GM04504 (cell line): ENCODE results near the gene PMM2.

ENCODE experiments used
- DNase-seq: peaks from one replicate; pipeline ENCODE4 v3.0.0-alpha.2; 2012; ENCODE audit warnings: low read depth

The PMM2 gene

DNA sequence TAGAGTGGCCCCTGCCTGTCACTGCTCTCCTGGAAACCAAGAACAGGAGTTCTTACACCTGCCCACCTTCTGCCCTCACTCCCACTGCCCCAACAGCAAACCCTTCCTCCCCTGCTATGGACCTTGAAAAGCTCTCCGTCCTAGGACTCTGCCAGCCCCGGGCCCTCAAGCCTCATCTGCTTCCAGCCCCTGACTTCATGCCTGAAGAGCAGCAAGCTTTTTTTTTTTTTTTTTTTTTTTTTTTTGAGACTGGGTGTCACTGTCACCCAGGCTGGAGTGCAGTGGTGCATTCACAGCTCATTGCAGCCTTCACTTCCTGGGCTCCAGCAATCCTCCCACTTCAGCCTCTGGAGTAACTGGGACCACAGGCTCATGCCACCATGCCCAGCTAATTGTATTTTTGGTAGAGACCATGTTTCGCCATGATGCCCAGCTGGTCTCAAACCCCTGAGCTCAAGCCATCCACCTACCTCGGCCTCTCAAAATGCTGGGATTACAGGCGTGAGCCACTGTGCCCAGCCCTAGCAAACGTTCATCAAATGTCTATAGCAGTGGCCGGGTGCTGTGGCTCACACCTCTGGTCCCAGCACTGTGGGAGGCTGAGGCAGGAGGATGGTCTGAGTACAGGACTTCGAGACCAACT, 54.2 kb downstream of the PMM2 start:
- DNase-seq, result no peak

DNA sequence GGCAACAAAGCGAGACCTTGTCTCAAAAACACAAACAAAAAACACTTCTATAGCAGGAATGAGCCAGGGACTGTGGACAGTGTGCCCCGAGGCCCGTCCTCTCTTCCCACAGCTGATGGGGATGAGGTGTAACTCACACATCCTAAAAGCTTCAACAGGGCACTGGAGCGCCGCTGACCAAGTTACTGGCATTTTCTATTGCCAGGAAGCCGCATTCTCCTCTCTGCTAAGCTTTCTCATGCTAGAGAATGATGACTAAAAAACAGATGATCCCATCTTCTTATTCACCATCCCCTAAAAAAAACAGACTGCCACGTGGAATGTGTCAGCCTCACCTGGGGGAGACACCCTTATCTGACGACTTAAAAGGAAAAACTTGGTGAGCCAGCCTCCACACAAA, 54.9 kb downstream of the PMM2 start:
- no peak for DNase-seq

DNA sequence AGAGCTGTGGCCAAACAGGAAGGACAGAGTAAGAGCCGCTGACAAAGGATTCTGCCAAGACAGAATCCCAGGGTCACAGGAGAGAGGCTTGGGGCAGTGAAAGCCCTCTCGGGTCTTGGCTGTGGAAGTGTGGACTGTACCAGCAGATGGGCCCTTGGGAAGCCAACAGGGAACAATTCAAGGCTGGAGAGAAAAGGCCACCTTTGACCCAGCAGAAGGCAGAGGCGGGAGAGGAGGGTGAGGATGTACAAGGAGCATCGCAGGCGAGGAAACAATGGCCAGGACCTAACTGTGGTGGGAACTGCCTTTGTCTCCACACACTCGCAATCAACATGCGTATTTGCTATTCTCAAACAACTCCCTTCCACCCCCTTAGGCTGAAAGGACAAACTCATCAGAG, 55.5 kb downstream of the PMM2 start:
- DNase-seq, result no peak

DNA sequence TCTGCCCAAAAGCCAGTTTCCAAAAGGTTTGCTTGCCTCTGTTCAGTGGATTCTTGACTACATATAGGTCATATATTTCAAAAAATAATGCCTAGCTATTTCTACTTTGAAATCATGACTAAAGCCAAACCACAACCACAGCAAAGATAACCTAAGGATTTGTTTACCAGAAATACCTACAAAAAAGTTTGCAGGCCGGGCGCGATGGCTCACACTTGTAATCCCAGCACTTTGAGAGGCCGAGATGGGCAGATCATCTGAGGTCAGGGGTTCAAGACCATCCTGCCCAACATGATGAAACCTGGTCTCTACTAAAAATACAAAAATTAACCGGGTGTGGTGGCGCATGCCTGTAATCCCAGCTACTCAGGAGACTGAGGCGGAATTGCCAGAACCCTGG, 56.0 kb downstream of the PMM2 start:
- DNase-seq, result no peak

DNA sequence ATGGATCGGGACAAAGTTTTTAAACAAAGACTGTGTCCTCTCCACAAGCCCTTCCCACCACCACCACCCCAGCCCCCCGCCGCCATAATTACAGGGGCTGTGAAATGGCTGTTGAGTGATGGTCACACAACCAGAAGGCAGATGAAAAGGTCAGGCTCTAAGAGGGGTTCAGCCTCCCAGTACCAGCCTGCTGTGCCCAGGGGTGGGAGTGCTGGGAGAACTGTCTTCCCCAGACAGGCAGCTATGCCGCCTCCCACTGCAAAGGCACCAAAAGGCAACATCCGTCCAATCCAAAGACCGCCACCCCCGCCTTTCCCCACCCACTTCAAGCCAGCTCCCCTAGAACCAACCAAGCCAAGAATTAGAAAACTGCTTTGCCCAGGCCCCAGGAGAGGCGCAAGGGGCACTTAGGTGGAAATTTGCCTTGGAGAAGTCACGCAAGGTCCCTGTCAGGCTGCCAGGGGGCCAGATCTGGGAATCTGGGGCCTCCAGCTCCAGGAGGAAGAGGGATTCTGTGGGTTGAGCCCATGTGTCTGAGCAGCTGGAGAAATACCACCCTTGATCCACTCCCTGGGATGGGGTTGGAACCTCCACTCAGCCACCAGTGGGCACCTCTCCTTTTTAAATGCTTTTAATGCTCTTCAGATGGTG, 56.8 kb downstream of the PMM2 start:
- no peak for DNase-seq

DNA sequence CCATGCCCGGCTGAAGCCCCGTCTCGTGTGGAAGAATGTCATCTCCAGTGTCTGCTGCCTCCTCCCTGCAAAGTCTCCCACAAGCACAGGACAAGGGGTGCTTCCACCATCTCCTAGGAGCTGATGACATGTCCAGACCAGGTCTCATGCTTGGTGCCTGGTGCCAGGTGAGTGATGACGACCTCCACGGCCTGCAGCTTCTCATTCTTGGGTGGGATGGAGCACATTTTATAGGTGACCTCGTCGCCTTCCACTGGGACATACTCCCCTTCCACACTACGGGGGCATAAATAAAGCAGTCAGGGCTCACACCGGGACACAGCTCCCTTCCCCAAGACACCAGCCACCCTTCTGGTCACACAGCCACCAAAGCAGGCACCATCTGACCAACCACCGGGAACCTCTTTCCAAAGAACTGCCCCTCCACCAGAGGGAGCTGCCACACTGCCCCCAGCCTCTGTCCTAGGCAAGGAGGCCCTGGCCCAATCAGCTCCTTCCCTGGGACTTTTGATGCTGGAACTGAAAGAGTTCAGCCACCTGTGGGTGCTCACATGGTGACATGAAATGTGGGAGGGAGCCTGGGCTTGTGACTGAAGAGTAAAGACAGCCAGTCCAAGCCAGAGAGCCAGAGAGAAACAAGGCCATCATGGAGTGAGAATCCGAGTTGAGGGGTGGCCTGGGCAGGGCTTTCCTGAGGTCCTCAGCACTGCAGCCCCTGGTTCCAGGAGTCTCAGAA, 57.6 kb downstream of the PMM2 start:
- DNase-seq, result no peak

DNA sequence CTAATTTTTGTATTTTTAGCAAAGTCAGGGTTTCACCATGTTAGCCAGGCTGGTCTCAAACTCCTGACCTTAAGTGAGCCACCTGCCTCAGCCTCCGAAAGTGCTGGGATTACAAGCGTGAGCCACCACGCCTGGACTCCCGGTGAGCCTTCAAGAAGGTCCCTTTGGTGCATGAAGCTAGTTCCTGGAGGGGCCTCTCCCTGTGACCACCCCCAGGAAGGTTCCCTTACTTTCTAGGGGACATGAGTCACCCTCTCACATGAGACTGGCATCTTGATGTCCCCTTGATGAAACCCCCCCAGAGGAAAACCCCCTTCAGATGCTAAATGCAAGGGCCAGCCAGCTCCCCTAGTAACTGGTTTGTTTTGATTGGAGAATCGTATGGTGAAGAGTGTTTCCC, 58.3 kb downstream of the PMM2 start:
- DNase-seq, result no peak

DNA sequence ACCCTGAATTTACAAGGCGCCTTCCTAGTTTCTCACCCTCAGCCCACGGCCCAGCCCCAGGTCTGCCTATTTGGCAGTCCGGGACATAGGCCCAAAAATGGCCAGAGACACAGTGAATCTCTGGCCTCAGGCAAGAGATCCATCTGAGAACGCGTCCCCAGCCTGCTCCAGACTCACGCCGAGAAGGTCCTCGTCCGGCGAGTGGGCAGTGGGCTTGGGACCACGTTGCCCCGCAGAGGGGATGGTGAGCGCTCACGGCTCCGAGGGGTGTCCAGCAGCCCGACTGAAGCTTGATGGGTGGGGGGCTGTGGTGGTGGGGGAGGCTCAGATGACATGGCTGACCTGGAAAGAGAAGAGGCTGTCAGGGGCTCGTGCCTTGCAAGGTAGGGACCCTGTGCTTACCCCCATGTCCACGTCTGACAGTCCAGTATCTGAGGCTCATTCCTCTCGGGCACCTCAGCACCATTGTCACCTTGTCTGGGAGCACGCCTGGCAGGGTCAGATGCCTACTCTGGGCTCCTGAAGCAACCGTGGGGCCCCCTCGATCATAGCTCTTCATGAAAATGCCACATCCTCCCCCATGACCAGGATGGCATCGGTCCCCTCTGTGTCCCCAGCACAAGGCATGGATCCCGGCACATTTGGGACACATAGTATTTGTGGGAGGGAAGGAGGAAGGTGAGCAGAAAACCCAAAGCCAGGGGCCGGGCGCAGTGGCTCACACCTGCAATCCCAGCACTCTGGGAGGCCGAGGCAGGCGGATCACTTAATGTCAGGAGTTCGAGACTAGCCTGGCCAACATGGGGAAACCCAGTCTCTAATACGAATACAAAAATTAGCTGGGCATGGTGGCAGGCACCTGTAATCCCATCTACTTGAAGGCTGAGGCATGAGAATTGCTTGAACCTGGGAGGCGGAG, 61.6 kb downstream of the PMM2 start:
- DNase-seq, result no peak

DNA sequence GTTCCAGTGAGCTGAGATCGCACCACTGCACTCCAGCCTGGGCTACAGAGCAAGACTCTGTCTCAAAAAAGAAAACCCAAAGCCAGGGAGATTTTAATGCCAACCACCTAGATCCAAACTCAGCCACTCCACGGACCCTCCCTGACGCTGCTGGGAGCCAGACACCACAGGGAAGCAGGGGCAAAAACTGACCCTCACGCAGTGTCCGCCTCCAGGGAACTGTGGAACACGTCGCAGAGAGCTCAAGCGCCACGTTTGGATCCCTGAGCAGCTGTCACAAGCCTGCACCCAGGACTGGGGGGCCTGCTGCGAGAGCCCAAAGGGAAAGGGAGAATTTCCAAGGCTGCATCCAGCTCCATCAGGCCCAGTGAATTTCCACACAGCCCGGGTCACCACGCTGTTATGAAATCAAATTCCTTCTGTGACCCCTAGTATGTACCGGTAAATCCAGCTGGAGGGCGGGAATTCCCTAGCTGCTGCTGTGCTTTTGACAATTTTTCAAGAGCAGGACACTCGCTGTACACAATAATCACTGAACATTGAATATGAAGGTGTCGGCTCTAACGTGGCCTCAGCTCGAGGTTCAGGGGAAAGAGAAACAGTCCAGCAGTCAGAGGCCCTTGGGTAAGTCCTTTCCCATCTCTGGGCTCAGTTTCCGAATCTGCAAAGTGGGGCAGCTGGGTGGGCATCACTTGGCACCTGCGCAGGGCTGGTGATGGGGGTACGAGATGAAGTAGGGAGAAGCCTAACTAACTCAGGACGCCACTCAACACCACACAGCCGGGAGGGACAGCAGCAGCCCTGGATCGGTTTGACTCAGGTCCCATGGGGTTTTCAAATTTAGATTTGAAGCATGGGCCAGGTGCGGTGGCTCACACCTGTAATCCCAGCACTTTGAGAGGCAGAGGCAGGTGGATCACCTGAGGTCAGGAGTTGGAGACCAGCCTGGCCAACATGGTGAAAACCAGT, 62.6 kb downstream of the PMM2 start:
- DNase-seq, result no peak

DNA sequence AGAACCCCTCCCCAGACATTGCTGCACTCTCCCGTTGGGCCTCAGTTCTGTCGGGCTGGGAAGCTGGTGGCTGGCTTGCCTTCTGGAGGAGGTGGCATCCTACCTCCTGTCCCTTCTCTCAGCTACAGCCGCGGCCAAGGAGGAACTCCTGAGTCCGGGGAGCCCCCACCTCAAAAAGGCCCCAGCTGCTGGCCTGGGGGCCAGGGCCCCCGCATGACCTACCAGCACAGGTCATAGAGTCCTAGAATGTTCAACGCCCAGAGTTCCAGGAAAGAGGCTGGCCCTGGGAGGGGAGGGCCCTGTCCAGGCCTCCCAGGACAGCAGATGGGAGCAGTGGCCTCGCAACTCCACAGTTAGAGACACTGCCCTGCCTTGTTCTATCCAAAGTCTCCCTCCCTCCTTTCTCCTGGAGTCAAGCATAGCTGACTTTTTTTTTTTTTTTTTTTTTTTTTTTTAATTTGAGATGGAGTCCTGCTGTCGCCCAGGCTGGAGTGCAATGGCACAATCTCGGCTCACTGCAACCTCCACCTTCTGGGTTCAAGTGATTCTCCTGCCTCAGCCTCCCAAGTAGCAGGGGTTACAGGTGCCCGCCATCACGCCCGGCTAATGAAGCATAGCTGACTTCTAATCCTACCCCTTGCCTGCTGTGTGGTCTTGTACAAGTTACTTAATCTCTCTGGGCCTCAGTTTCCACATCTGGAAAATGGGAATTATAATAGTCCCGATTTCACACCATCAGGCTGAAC, 64.1 kb downstream of the PMM2 start:
- no peak for DNase-seq

DNA sequence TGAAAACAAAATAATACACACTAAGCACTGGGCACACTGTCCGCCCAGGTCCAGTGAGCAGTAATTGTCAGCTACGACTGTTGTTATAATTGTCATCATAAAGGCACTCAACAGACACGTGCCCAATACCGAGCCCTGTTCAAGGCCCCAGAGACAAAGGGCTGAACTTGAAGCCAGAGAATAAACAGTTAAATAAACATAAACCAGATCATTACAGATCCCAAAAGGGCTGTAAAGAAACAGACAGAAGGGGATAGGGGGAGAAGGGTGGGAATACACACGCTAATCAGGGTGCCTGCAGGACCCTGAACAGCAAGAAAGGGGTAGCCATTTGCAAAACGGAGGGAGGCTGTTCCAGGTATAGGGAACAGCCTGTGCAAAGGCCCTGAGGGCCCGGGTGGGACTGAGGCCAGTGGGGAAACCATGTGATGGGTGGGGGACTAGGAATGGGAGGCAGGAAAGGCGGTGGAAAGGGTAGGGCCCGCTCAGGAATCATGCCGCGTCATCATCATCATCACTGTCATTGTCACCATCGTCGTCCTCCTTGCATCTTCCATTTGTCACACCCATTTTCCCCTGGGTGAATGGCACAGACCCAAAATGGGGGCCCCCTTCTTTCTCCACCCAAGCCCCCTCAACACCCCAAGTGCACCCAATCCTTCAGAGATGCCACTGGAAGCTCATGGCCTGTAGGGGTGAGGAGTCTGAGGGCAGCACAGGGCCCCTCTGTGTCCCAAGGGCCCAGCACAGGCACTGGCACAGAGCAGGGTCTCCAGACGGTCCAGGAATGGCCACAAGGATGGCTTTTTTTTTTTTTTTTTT, 64.9 kb downstream of the PMM2 start:
- no peak for DNase-seq

DNA sequence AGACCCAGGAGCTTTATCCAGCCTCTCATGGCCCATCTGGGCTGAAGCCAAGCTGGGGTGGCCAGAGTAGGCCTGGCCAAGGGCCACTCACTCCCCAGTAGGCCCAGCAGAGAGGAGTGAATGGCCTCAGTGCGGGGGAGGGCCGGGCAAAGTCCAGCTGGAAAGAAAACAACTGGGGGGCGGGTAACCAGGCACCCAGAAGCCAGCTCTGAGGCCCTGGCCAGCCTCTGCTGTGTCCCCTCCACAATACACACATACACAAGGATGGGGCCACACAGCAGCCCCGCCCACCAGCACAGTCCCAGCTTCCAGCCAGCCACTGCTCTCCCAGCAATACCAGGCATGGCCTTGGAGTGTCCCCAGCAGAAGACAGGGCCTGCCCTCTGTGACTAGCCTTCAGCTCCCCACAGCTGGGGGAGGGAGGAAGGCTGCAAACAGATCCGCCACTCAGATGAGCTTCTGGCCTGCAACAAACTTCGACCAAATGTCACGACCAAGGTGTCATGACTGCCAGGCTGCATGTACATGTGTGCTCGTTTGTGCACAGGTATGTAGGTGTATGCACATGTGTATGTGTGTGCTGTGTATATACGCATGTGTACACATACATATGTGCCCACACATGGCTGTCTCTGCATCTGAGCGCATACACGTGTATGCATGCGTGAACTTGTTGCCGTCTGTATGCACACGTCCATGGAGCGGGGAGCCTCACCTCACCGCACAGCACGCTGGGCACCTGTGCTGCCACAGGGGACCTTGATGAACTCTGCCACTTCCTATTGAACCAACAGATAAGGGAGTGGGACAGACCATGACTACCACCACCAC, 66.2 kb downstream of the PMM2 start:
- DNase-seq, result no peak

DNA sequence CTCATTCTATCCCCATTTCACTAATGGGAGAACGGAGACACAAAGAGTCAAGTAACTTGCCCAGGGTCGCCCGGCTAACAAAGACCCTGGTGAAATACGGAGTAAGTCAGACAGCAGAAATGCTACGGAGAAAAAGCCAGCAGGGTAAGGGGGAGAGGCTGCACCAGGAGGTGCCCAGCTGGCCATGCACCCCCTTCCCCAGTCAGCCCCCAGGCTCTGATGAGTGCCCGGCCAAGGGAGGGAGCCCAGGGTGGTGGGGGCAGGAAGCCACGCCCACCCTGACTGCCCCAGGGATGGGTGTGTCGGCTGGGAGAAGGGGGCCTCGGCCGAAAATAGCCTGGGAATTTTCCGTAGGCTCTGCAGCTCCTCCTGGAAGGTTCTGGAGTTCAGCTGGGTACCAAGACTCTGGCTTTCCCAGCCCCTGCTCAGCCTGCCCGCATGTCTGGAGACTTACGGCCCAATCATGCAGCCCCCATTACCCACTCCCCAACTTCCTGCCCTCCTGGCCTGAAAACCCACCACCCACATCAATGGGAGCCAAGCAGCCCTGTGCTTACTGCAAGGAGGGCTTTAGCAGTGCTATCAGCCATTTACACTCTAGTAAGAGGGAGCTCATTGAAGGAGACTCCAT, 67.0 kb downstream of the PMM2 start:
- no peak for DNase-seq

DNA sequence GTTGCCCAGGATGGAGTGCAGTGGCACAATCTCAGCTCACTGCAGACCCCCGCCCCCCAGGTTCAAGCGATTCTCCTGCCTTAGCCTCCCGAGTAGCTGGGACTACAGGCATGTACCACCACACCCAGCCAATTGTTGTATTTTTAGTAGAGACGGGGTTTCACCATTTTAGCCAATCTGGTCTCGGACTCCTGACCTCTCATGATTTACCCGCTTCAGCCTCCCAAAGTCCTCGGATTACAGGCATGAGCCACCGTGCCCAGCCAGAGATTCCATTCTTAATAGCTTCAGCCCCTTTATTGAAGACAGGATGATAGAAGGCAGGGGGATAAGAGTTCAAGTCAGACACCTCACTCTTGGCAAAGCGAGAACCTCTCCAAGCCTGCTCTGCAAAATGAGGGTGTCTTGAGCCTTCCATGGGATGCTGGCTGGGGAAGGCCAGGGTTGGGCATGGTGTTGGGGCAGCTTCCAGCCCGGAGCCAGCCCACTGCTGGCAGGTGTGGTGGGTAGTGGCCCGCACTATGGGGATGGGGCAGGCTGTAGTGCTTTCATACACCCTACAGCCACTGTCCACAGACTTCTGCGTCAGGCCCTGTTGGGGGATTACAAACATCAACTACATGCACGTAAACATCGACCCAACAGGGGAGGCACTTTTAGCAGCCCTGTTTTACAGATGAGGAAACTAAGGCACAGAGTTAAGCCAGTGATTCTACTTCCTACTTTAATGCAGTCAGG, 67.7 kb downstream of the PMM2 start:
- DNase-seq, result no peak

DNA sequence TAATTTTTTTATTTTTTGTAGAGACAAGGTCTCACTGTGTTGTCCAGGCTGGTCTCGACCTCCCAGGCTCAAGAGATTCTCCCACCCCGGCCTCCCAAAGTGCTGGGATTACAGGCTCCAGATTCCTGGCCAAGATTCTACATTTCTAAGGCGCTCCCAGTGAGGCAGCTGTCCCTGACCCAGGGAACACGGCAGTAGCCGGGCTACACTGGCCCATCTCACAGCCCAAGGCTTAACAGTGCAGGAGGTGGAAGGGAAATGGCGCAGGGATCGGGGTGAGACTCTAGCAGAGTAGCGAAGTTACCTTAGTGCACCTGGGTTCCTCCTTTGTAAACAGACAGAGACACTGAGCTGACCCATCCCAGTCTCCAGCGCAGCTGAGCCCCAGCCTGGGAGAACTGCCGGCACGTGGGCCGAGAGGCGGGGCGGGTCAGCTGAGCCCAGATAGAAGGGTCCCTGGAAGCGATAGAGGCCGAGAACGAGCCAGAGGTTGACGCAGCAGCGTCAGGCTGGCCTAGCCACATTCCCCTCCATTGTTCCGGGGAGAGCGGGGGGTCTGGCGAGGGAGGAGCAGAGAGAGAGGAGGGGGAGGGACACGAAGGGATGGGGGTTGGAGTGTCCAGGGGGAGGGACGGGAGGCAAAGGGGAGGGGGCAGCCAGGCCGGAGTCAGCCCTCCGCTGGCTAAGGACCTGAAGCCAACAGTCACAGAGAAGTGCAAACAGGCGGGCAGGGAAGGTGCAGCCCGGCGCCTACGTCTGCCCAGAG, 68.7 kb downstream of the PMM2 start:
- DNase-seq, result no peak

DNA sequence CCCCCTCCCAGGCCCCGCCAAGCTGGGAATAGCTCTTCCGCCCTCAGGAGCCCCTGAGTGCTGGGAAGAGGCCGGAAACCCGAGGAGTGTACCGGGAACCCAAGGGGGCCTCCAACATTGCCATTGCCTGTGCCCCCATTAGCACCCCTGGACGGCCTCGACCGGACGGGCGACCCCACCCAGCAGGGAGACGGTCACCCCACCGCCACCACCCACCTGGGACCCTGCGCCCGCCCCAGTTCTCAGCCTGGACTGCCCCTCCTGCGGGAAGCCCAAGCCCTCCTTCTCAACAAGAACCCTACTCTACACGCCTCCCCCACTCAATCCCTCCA, 69.2 kb downstream of the PMM2 start:
- DNase-seq, result no peak
